ENCODE measurements around the gene SERPINB10.

- TF ChIP-seq POLR2A (IDR thresholded peaks at IDR 0.05; ENCODE audit: low read length) = no peak
- TF ChIP-seq GATA1 (IDR thresholded peaks at IDR 0.05; ENCODE audit: low read depth, low read length) = no peak
Measured at GRCh38 chr18:63940008-63940407, 32.2 kb downstream of the SERPINB10 start.
